Calu3 (cell line): ENCODE data around the gene CTXN1. TPM values are rescaled to one million over a fixed set of nuclear protein-coding genes. Genes with fewer than 3 reads are reported as not detected.

ENCODE experiments used
- BruUV-seq: library from RNA; stranded (reverse); fragments of 400-500 nt; replicated peaks from 2 replicates; lab custom pipeline; 2021; lab: Mats Ljungman, UMichigan
- CTCF ChIA-PET: fragments of 300-600 bp; sonication (Branson Sonifier 250); formaldehyde crosslinking; loops from one replicate; lab custom pipeline; 2022; ENCODE audit warnings: antibody characterized with exemption; lab: Charles Lee
- DNase-seq: peaks from one replicate; pipeline ENCODE4 v3.0.0; 2022
- H3K27ac Mint-ChIP-seq: one replicate; pipeline ENCODE4 v1.8.0; 2022; ENCODE audit warnings: mixed read lengths; ENCODE audit not compliant: unreplicated experiment
- H3K27me3 Mint-ChIP-seq: one replicate; pipeline ENCODE4 v1.8.0; 2022; ENCODE audit warnings: mixed read lengths; ENCODE audit not compliant: unreplicated experiment
- H3K36me3 Mint-ChIP-seq: one replicate; pipeline ENCODE4 v1.8.0; 2022; ENCODE audit warnings: mild to moderate bottlenecking, moderate library complexity, mixed read lengths; ENCODE audit not compliant: insufficient read depth, unreplicated experiment
- H3K4me1 Mint-ChIP-seq: one replicate; pipeline ENCODE4 v1.8.0; 2022; ENCODE audit warnings: mild to moderate bottlenecking, low read depth, mixed read lengths; ENCODE audit not compliant: unreplicated experiment
- H3K4me3 Mint-ChIP-seq: one replicate; pipeline ENCODE4 v1.8.0; 2022; ENCODE audit warnings: mild to moderate bottlenecking, low read depth, moderate library complexity, mixed read lengths; ENCODE audit not compliant: unreplicated experiment
- H3K9me3 Mint-ChIP-seq: one replicate; pipeline ENCODE4 v1.8.0; 2022; ENCODE audit warnings: low read depth, mixed read lengths; ENCODE audit not compliant: unreplicated experiment
- intact Hi-C: fragments of 100-400 bp; cut with micrococcal nuclease; formaldehyde crosslinking; loops from one replicate; pipeline ENCODE4 v1.10.0; 2022; ENCODE audit not compliant: unreplicated experiment
- total RNA-seq: library from RNA; stranded (reverse); gene quantifications from 2 replicates; pipeline ENCODE4 v1.2.3, GENCODE V29; 2022
- TF ChIP-seq, protein P1 (sequence below): fragments of 200-600 bp; IDR thresholded peaks from one replicate; pipeline ENCODE4 v1.8.0; 2022; ENCODE audit warnings: antibody characterized with exemption; ENCODE audit not compliant: unreplicated experiment

CTXN1 gene
- total RNA-seq, 1 experiment from 2014 or later: 12.2 TPM

GRCh38 chr19:7933828-7934725 lies 8.1 kb upstream of the CTXN1 start:
- TF ChIP-seq, protein P1, sequence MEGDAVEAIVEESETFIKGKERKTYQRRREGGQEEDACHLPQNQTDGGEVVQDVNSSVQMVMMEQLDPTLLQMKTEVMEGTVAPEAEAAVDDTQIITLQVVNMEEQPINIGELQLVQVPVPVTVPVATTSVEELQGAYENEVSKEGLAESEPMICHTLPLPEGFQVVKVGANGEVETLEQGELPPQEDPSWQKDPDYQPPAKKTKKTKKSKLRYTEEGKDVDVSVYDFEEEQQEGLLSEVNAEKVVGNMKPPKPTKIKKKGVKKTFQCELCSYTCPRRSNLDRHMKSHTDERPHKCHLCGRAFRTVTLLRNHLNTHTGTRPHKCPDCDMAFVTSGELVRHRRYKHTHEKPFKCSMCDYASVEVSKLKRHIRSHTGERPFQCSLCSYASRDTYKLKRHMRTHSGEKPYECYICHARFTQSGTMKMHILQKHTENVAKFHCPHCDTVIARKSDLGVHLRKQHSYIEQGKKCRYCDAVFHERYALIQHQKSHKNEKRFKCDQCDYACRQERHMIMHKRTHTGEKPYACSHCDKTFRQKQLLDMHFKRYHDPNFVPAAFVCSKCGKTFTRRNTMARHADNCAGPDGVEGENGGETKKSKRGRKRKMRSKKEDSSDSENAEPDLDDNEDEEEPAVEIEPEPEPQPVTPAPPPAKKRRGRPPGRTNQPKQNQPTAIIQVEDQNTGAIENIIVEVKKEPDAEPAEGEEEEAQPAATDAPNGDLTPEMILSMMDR: no peak
- no peak overlapping the region for H3K27ac Mint-ChIP-seq
- H3K9me3 Mint-ChIP-seq: no peaks in the 10 kb centered on the region
- H3K36me3 Mint-ChIP-seq: peaks cover 36% of the 10 kb centered on the region
- H3K4me1 Mint-ChIP-seq: peaks cover 2% of the 10 kb centered on the region
- no peak overlapping the region for H3K4me3 Mint-ChIP-seq
- DNase-seq: no peak
- H3K27me3 Mint-ChIP-seq: no peaks in the 10 kb centered on the region
- BruUV-seq: no TSS peak
- CTCF ChIA-PET: no interaction called here
- intact Hi-C loops: no loop called here

DNA sequence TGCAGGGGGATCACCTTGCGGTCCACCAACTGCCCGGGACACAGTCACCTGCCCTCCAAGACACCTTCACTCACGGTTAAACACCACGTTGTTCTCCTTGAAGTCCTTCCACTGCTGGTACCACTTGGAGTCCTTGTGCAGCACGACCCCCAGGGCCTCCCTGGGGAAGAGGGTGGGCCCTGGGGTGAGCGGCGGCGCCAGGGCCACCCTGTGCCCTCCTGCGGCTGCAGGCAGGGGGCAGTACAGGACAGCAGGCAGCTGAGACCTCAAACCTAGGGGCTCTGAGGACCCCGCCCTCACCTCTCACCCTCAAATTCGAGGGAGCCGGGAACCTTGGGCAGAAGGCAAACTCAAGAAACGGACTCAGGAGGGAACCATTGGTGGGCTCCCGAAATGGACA lies 7.5 kb upstream of the CTXN1 start:
- DNase-seq: no peak
- no peaks in the 10 kb centered on the region for H3K9me3 Mint-ChIP-seq
- BruUV-seq: no TSS peak
- no peak overlapping the region for H3K27ac Mint-ChIP-seq
- intact Hi-C loops: no loop called here
- H3K4me3 Mint-ChIP-seq: no peak overlapping the region
- TF ChIP-seq, protein P1: no peak
- H3K36me3 Mint-ChIP-seq: peaks cover 43% of the 10 kb centered on the region
- CTCF ChIA-PET: no interaction called here
- H3K27me3 Mint-ChIP-seq: no peaks in the 10 kb centered on the region
- H3K4me1 Mint-ChIP-seq: peaks cover 8% of the 10 kb centered on the region

GRCh38 chr19:7932930-7933300 lies 7.0 kb upstream of the CTXN1 start:
- peaks cover 48% of the 10 kb centered on the region for H3K36me3 Mint-ChIP-seq
- peaks cover 8% of the 10 kb centered on the region for H3K4me1 Mint-ChIP-seq
- CTCF ChIA-PET: no interaction called here
- DNase-seq: no peak
- BruUV-seq: no TSS peak
- H3K9me3 Mint-ChIP-seq: no peaks in the 10 kb centered on the region
- no peak overlapping the region for H3K27ac Mint-ChIP-seq
- TF ChIP-seq, protein P1: no peak
- H3K27me3 Mint-ChIP-seq: no peaks in the 10 kb centered on the region
- intact Hi-C loops: no loop called here
- H3K4me3 Mint-ChIP-seq: no peak overlapping the region

DNA sequence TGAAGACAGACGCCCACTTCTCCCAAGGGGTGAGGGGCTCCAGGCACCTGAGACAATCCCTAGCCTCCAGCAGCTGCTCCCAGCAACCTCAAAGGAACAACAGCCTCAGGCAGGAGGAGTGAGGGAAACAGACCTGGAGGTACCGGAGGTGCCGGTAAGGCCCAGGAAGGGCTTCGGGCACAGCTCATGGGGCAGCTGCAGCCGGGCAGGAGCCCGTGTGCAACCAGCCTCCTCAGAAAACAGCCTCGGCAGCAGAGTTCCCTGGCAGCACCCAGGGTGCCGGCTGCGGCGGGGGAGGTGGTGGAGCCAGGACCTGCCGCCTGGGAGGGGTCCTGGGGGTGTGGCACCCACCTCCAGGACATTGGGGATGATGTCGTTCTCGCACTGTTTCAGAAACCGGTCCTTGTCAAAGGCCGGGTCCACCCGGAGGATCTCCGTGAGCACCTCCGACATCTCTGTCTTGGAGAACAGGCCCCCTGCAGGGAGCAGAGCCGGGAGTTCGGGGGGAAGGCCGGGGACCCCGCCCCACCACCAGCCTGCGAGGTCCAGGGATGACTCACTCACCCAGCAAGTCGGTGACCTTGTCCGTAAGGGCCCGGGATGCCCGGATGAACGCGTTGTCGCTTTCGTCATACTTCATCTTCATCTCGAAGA lies 6.5 kb upstream of the CTXN1 start:
- DNase-seq: no peak
- Mint-ChIP-seq H3K27ac (no peak overlapping the region), H3K9me3 (no peaks in the 10 kb centered on the region), H3K4me3 (no peak overlapping the region), H3K4me1 (peaks cover 8% of the 10 kb centered on the region), H3K27me3 (no peaks in the 10 kb centered on the region), H3K36me3 (peaks cover 53% of the 10 kb centered on the region)
- intact Hi-C loops: no loop called here
- BruUV-seq: no TSS peak
- CTCF ChIA-PET: no interaction called here
- TF ChIP-seq, protein P1: no peak
